IPS DF 19.7 (cell line): Measurements from ENCODE around the gene CYBC1.

Source experiments
- DNase-seq: peaks from one replicate; pipeline ENCODE4 v3.0.0-alpha.2; 2013; ENCODE audit warnings: low read depth, low spot score

Gene CYBC1

GRCh38 chr17:82411396-82412053 is 39.0 kb downstream of the CYBC1 start:
- no peak for DNase-seq

GRCh38 chr17:82410014-82410716 is 40.4 kb downstream of the CYBC1 start:
- DNase-seq, result no peak

- DNase-seq, result no peak
Measured at GRCh38 chr17:82408938-82409318, 41.6 kb downstream of the CYBC1 start.

GRCh38 chr17:82408288-82408937 is 42.1 kb downstream of the CYBC1 start:
- DNase-seq, result no peak

GRCh38 chr17:82407255-82407654 is 43.3 kb downstream of the CYBC1 start:
- no peak for DNase-seq

- no peak for DNase-seq
Measured at GRCh38 chr17:82406131-82406671, 44.4 kb downstream of the CYBC1 start.

- no peak for DNase-seq
Measured at GRCh38 chr17:82405051-82405450, 45.5 kb downstream of the CYBC1 start.

- DNase-seq, result no peak
Measured at GRCh38 chr17:82403662-82404660, 46.6 kb downstream of the CYBC1 start.

GRCh38 chr17:82402865-82403264 is 47.7 kb downstream of the CYBC1 start:
- DNase-seq, result no peak

GRCh38 chr17:82400830-82401229 is 49.7 kb downstream of the CYBC1 start:
- DNase-seq, result no peak

- no peak for DNase-seq
Measured at GRCh38 chr17:82400206-82400605, 50.3 kb downstream of the CYBC1 start.

GRCh38 chr17:82399601-82400101 is 50.9 kb downstream of the CYBC1 start:
- no peak for DNase-seq

- DNase-seq, result no peak
Measured at GRCh38 chr17:82399041-82399441, 51.5 kb downstream of the CYBC1 start.

- DNase-seq, result no peak
Measured at GRCh38 chr17:82397449-82398335, 52.9 kb downstream of the CYBC1 start.

GRCh38 chr17:82396601-82397435 is 53.7 kb downstream of the CYBC1 start:
- no peak for DNase-seq

GRCh38 chr17:82394278-82394677 is 56.3 kb downstream of the CYBC1 start:
- no peak for DNase-seq

GRCh38 chr17:82392941-82393340 is 57.6 kb downstream of the CYBC1 start:
- DNase-seq, result no peak
